ENCODE data around the gene CCNDBP1. TPM values are rescaled to one million over a fixed set of nuclear protein-coding genes. Genes with fewer than 3 reads are reported as not detected.

Gene CCNDBP1
- total RNA-seq, 1 donor from 2014 or later, result 67.8 TPM

DNA sequence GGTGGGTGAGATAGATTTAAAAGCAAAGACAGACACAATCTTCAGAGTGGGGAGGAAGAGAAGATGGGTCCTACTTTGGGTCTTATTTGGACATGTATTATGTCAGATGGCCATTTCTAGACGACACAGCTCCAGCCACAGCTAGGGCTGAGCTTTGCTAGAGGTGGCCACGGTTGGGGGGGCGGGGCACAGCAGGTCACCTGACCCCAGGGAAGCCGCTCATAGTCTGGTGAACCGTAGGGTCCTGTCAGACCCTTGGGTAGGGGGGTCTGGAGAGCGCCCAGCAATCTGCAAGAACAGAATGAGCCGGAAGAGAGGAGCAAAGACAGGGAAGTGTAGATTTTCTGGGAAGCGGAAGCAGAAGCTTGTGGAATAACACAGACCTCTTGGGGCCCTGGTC, 29.0 kb downstream of the CCNDBP1 start:
- intact Hi-C loops (cut with micrococcal nuclease), result no loop called here

DNA sequence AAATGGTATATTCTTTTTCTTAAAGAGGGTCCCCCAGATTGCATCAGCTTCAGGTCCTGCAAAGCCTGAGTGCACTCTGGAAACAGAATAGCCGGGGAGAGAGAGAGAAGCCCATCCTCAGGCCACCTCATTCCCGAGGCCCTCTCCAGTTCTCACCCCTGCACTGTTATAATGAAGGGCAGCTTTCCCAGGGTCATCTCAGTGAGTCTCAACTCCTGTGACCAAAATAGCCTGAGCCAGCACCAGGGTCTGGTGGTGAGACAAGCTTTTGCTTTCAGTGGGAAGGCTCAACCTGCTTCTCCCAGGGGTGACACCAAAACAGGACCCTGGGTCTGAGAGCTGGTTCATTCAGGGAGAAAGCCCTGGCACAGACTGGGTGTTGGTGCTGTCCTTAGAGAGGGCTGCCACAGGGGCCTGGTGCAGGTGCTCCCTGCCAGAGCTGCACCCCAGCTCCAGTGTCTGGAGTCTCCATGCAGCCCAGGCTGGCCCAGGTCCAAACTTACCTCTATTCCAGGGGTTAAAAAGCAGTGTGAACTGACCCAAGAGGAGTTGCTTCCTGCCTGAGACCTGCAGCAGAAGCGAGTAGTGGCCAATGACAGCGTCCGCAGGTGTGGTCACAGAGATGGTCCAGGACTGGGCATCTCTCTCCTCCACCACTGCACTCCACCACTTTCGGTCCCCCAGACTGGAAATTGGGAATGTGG, 29.5 kb downstream of the CCNDBP1 start:
- intact Hi-C loops (cut with micrococcal nuclease), result no loop called here

DNA sequence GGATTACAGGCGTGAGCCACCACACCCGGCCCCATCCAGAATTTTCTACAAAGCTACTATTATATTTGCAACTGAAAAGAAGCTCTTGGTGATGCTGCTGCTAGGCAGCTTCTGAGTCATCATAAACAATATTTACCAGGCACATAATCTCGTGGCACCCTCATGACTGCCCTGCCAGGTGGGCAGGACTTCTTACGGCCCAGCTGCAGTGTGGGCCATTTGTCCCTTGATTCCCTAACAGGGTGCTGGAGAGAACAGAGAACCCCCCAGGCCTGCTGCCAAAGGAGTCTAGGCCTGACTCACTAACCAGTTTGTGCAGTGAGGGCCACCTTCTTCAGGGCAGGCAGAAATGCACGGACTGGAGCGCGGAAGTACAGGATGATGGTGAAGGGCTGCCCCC, 30.8 kb downstream of the CCNDBP1 start:
- intact Hi-C loops (cut with micrococcal nuclease), result no loop called here

DNA sequence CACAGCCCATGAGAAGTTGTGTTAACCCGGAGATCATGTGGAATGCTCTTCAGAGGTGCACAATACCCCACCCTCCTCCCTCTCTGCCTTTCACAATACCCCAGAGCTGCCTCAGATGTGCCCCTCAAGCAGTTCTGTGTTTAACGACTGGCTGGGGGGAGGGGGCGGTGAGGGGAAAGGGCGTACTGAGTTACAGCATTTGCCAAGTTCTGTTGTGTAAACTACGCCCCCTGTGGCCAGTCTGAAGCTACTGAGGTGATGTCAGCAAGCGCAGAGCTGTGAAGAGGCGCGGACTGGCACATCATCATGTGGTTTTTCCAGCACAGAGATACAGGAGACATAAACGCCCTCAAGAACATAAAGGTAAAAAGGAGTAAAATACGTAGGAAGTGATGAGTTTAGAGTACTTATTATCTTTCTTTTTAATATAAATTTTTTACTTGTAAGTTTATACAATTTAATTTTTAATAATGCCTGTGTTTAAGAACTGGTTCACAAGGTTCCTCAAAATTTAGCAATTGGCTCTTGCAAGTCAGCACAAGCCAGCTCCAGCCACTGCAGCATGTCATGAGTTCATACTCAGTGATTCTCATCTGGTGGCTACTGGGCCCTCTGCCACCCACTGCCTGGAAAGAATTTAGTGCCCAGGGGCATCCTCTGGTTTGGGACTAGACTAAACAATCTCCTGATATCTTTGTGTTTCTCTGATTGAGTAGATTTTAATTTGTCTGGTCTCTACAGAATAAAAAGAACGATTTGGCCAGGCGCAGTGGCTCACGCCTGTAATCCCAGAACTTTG, 33.9 kb downstream of the CCNDBP1 start:
- intact Hi-C loops (cut with micrococcal nuclease), result no loop called here

DNA sequence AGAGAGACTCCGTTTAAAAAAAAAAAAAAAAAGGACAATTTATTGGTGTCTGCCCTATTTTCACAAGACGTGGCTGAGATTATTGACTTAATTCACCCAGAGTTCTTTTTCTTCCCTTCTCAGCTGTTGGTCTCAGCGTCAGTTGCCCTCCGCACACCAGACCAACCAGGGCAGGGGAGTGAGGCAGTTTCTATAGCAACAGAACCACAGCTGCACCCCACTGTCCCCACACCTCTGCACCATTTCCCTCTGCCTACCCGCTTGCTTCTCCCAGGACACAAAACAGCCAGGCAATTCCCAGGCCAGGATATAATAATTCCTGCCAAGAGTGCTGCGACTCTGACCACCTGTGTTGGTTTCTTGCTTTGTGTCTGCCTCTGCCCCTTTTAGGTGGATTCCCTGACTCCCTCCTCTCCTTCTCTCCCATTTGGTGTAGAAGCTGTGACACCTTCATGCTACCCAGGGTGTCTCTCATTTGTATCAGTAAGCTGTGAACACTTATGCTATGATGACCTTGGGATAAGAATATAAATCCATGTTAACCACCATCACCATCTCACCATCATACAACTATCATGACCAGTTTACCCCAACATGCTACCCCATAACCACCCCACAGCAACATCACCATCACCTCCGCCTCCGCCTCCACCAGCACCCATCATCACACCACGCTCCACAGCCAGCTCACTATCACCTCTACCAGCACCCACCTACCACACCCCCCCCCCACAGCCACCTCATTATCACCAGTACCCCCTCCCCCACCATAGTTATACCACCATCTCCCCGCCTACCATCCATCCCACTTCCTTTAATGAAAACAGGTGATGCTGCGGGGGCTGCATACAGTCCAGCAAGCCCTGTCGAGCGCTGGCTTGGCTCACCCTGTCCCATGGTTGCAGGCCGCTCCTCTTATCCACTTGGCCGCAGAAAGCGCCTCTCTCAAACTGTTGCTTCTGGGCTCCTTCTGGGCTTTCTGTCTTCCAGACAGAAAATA, 35.0 kb downstream of the CCNDBP1 start:
- intact Hi-C loops (cut with micrococcal nuclease), result no loop called here

DNA sequence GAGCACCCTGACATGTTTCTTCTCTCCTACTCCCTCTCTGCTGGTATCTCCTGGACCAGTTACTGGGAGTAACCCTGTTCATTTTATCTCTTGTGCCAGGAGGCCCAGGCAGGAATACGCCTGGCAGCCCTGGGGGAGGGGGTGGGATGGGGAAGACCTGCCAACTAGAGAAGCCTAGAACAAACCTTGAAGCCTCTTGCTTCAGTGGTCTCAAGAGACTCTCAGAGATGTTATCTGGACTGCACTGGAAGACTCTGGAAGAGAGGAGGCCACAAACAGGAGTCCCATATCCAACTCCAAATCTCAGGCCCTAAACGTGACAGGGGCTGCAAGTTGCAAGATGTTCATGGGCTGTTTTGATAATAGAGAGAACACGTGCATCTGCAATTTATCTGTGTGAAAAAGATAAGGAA, 35.8 kb downstream of the CCNDBP1 start, which contains the start of gene EPB42:
TSS of gene EPB42 (minus strand) at position 28 of the 413 bp plus-strand sequence. CDS start 193 bp downstream, outside the sequence.
- intact Hi-C loops (cut with micrococcal nuclease), result no loop called here

DNA sequence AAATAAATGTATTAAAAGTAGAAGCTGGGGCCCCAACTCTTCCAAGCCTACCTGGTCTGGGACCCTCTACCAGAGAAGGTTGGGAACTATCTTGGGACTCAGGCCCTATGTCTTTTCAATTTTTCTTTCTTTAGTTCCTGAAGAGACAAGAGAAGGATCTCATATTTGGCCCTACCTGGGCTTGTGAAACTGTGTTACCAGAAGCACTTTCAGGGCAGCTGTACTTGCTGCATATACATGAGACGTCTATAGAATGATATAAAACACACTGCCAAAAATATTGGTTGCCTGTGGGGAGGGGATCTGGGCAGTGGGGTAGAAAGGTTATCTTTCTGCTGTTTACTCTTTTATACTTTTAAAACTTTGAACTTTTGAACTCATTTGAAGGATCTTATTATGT, 36.2 kb downstream of the CCNDBP1 start:
- intact Hi-C loops (cut with micrococcal nuclease), result no loop called here

DNA sequence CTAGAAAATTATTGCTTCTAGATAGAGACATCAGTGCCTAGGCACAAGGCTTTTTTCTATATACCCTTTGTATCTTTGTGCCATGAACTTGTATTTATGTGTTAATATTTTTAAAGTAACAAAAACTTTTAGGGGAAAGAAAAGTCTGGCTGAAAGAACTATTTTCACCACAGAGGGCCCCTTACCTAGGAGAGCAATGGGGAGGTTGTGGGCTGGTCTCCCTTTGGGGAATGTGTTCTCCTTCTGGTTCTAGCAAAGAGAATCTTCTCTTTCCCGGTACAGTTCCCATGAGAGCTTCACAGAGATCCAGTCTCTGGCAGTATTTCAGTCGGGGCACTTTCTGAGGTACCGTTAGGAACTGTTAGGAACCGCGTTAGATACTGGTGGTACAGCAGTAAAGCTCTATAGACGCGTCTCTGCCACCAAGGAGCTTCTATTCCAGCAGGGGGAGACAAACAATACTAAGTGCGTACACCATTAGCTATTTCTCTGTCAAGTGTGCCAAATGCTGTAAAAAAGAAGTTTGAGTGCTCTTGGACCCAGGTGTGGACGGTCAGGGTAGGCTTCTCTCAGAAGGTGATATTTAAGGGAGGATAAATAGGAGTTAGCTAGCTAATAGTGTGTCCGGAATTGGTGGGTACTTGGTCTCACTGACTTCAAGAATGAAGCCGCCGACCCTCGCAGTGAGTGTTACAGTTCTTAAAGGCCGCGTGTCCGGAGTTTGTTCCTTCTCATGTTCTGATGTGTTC, 40.2 kb downstream of the CCNDBP1 start:
- intact Hi-C loops (cut with micrococcal nuclease), result loop anchor here (1.0 kb wide), 1 partner anchor 60 kb away; no protein-coding TSS in a partner anchor

DNA sequence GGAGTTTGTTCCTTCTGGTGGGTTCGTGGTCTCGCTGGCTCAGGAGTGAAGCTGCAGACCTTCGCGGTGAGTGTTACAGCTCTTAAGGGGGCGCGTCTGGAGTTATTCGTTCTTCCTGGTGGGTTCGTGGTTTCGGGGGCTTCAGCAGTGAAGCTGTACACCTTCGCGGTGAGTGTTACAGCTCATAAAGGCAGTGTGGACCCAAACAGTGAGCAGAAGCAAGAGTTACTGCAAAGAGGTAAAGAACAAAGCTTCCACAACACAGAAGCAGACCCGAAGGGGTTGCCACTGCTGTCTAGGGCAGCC, 40.7 kb downstream of the CCNDBP1 start:
- intact Hi-C loops (cut with micrococcal nuclease), result loop anchor here (1.0 kb wide), 1 partner anchor 59 kb away; no protein-coding TSS in a partner anchor

DNA sequence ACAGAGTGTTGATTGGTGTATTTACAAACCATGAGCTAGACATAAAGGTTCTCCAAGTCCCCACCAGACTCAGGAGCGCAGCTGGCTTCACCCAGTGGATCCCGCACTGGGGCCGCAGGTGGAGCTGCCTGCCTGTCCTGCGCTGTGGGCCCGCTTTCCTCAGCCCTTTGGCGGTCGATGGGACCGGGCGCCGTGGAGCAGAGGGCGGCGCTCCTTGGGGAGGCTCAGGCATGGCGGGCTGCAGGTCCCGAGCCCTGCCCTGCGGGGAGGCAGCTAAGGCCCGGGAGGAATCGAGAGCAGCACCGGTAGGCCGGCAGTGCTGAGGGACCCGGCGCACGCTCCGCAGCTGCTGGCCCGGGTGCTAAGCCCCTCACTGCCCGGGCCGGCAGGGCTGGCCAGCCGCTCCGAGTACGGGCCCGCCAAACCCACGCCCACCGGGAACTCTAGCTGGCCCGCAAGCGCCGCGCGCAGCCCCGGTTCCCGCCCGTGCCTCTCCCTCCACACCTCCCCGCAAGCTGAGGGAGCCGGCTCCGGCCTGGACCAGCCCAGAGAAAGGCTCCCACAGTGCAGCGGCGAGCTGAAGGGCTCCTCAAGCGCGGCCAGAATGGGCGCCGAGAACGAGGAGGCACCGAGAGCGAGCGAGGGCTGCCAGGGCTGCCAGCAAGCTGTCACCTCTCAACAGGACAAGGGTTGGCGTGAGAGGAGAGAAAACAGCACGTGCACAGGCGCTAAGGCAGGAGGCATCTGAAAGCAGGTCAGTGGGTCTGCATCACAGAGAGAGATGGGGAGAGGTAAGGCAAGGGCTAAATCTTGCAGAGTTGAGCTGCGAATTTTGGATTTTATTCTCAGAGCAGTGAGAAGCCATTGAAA, 41.5 kb downstream of the CCNDBP1 start:
- intact Hi-C loops (cut with micrococcal nuclease), result no loop called here

DNA sequence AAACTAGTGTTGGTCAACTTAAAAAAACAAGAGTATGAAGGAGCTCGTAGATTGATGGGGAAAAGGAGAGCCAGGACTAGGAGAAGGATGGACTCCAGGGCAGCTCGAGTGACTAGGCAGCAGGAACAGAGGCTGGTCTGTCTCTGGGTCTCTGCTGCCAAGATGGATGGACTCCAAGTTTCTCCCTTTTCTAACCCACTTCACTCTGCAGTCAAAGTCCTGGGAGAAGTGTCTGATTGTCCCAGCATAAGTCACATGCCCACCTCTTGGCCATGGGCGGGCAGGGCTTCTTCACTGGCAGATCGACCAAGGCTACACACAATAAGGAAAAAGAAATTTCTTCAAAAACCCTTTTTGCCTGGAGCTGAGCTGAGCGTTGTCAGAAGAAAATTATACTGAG, 44.8 kb downstream of the CCNDBP1 start:
- intact Hi-C loops (cut with micrococcal nuclease), result no loop called here

DNA sequence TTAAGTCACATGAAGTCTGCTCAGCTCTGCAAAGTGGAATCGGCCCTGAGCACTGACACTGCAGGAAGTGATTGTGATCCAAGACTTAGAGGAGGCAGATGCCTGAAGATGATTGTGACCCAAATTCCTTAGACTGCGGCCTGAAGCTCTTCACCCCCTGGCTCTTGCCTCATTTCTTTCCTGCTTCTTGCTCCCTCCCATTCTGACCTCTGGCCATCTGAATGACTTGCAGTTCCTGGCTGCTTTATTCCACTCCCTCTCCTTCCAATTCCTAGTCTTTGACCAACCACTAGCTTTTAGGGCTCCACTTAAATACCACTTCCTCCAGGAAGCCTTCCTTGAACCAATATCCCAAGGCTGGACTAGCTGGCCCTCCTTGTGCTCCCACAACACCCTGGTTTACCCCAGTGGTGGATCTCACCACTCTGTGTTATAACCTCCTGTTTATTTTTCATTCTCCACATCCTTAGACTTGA, 45.5 kb downstream of the CCNDBP1 start:
- intact Hi-C loops (cut with micrococcal nuclease), result no loop called here

DNA sequence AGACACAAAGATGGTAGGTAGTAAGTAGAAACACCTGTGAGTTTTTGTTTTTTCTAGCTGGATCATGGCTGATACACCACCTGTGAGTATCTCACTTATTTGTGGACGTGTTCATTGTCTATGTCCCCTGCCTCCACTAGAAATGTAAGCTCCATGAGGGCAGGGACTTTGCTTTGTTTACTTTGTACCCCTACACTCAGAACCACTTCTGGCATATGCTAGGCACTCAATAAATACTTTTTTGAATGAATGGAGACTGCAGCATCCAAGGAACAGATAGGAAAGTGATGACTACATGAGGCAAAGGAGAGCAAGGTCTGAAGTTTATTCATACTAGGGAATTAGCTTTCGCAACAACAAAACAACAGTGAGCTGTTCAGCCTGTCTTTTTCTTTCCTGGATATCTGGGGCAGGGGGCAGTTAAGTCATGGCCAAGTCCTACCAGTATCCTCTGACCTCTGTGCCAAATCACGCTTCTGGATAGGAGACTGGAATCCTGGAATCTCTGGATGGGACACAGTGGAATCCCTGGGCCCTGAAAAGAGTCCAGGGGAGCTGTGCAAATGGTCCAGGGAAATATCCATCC, 47.2 kb downstream of the CCNDBP1 start:
- intact Hi-C loops (cut with micrococcal nuclease), result no loop called here

DNA sequence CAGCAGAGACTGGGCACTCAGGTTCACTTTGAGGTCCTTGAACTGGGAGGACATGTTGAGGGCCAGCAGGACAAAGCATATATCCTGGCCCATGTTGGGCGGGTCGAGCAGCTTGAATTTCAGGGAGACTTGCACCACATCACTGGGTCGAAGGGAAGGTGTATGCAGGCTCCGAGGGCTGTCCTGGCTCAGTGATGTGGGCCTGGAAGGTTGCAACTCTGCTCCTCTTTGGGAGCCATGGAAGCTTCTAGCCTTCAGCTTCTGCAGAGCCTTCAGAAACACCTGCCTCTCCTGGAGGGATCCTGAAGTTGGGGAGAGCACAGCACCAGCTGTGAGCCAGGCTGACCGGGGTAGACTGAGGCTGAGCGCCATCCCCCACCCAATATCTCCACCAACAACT, 50.3 kb downstream of the CCNDBP1 start:
- intact Hi-C loops (cut with micrococcal nuclease), result no loop called here

DNA sequence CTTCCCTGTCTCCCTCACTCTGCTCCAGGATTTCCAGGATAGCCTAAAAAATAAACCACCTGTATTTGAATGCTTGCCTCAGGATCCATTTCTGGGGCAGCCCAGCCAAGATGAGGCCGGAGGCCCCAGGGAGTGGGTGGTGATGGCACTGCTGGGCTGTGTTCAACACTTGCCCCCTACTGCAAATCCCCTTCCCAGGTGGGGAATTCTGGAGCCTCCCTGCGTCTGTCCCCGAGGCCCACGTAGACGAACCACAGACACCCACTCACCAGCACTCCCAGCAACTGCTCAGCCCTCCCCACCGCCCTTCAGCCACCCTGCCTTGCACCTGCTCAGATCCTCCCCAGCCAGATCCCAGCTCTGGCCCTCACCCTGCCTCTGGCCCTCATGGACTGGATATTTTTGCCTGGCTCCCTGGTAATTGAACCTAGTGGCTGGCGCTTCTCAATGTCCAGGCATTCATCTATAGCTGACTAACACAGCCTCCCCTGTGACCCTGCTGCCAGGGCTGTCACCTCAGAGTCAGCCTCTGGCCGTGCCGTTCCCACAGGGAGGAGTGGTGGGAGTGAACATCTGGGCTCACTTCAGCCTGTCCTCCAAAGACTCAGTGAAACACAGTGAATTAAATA, 52.8 kb downstream of the CCNDBP1 start:
- intact Hi-C loops (cut with micrococcal nuclease), result no loop called here

DNA sequence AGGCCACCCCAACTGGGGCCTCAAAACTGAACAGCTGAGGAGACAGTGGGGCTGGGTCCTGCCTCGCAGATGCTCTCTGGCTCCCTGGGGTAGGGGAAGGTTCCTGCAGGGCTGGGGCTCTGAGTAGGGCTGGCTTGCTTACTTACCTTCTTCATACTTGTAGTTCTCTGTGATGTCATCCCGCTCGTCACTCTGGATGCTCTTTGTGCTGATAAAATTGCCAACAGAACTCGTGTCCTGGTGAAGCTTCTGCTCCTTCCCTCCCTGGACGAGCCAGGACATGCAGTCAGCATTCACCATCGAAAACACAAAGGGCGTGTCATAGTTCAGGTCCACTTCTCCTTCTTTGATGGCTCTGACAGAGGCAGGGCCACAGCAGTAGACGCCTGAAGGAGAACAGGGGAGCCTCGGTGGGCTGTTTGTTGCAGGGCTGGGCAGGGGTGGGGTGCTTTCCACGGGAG, 53.5 kb downstream of the CCNDBP1 start:
- intact Hi-C loops (cut with micrococcal nuclease), result no loop called here

DNA sequence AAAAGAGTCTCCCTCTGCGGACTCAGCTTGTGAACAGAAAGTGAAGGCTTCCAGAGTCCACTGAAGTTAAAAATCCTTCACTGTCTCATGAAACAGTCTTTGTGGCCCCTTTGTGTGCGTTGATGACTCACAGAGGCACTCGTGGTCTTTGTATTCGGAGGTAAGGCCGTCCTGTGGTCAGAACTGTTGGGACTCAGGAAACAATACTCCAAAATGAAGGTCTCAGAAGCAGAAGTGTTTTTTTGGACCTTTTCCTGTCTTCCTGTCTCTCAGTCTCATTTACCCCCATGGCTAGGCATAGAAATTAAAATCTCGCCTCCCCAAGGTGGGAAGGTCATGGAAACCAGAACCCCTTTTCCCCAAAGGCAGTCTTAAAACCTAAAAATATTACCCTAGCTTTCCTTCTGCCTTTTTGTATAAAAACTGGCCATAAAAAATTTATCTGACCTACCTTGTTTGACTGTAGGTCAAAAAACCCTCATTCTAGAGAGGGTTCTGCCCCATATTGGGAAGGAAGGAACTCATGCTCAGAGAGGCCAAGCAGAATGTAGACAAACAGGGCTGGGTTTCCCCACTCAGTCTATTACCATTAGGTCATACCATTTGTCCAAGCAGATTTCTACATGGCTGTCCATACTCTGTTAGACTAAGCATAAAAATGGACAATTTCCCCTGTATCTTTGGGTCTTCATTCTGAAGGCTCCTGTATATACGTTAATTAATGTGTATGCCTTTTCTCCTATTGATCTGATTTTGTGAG, 54.7 kb downstream of the CCNDBP1 start:
- intact Hi-C loops (cut with micrococcal nuclease), result no loop called here

DNA sequence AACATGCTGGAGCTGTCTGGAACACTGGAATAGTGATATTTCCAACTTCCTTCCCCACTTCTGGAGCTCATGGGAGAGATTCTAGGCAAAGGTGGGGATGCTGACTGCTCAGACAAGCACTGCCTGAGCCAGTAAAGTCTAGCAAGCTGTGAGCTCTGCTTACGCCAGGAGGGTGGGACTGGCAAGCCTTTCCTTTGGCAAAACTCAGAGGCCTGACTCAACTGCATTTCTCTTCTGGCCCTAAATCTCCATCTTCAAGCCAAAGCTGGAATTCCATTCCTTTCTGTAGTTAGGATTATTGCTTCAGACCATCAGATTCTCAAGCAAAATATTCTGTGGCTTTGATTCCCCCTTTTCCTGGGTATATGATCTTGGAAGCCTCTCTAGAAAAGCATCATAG, 55.9 kb downstream of the CCNDBP1 start:
- intact Hi-C loops (cut with micrococcal nuclease), result no loop called here

Measured in T-helper 2 cell treated with Interferon-gamma antibody and Interleukin-4, amounts not matched to agents 100 ng/mL and 5 ng/mL, for 36 hours (primary cell).